NK-92 (cell line): ENCODE data around the gene TSTD2.

Source experiments
- DNase-seq: peaks from one replicate; lab custom pipeline; 2025; ENCODE audit not compliant: unreplicated experiment; lab: John Stamatoyannopoulos, UW

Gene TSTD2

GRCh38 chr9:97632985-97633858, at the start of gene TSTD2, which contains the start of gene NCBP1:
TSTD2 (minus strand) TSS chr9:97633368; CDS start chr9:97627562, 5,806 bp downstream.
NCBP1 (plus strand) TSS chr9:97633821; CDS start chr9:97633882, 61 bp downstream.
- DNase-seq, result peak; percentile 65

- no peak for DNase-seq
Measured at GRCh38 chr9:97682242-97682641, 49.1 kb upstream of the TSTD2 start.

- no peak for DNase-seq
Measured at GRCh38 chr9:97675655-97676054, 42.5 kb upstream of the TSTD2 start.

DNA sequence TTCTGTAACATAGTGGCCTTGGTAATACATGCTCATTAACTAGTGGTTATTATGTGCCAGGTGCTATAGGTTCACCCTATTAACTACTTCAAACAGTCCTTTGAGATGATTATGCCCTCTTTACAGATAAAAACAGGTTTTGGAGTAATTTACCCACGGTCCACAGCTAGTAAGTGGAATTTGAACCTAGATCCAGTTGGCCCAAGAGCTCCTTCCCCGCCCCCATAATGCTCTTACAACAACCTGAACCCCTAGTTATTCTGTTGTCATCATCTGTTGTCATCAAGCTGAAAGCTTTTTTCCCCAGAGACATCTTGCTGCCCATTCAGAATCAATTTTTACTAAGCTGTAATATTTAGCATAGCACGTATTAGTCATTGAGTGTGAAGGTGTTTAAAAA, 40.8 kb upstream of the TSTD2 start:
- no peak for DNase-seq

- no peak for DNase-seq
Measured at GRCh38 chr9:97672403-97672802, 39.2 kb upstream of the TSTD2 start.

GRCh38 chr9:97670586-97670985, 37.4 kb upstream of the TSTD2 start:
- DNase-seq, result no peak

DNA sequence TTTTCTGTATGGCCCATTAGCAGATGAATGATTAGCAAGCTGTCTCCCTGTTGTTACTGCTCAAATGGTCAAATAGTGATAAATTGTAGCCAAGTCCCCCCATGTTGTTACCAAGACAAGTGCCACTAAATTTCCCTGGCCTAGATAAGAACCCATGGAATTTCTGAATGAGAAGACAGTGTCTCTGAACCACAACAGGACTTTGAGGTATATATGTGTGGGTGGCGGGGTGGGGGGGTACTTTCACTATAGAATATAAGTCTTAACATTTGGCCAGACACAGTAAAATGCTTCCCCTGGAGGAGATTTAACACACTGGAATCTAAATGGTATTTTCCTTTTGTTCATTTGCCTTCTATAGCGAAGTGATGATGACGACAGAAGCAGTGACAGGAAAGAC, 35.3 kb upstream of the TSTD2 start:
- DNase-seq, result no peak

DNA sequence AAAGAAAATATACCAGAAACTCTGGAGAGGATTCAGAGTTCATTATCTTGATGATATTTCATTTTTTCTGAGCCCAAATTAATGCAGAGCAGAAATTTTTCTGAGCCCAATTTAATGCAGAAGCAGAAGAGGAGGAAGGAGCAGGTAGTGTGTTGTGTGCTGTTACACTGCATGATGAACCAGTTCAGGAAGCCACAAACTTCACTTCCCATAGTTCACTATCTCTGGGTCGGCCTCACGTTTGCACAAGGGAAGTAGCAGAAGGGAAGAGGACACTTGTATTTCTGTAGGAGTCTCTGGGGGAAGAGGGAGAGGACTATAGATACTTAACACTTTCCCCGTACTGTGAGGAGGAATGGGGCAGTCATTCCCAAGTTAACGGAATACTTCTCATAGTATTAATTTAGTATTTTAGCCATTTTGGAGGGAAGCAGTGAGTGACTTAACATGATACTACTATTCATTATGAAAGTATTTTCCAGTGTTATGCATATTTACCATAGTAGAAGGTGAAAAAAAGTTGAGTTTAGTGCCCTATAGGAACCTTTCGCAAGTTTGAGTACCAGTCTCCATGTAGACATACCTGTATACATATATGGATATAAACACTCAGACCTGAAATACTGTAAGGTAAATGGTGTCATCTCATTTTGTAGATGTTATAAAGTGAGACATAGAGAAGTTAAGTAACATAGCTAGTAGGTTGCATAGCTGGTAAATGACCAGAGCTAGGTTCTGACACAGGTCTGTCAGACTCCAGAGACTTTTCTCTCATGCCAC, 33.9 kb upstream of the TSTD2 start:
- DNase-seq, result no peak

GRCh38 chr9:97665742-97666141, 32.6 kb upstream of the TSTD2 start:
- no peak for DNase-seq

GRCh38 chr9:97660847-97661246, 27.7 kb upstream of the TSTD2 start:
- DNase-seq, result no peak

DNA sequence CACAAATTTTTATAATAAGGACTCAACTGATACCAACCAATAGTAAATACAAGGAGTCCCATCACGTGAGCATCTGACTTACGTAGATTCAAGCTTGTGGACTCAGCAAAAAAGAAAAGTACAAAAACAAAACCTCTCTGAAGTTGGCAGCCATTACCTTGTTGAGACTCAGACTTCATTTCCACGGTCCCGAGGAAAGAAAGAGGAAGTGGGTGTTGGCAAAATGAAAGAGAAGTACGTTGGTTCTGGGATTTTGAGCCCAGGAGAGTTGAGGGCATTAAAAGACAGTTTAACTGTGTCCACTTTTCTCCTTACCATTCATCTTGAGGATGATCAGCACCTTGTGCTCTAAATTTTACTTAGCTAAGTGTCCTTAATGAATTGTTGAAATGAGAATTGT, 27.2 kb upstream of the TSTD2 start:
- DNase-seq, result no peak

DNA sequence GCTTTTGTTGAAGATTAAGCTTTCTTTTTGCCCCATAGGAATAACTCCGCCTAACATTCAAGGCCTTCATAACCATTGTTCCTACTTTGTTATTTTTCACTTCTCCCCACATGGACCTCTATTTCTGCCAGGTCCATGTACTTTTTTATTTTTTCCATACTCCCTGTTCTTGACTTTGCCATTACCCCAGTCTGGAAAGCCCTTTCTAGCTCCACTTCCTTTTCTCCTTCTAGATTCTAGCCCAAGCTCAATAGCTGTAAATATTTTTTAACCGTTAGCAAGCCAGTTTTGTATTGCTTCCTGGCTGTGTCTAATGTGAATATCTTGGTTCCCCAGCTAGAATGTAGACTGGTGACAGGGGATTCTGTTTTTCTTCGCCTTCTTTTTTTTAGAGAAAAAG, 26.6 kb upstream of the TSTD2 start:
- no peak for DNase-seq

DNA sequence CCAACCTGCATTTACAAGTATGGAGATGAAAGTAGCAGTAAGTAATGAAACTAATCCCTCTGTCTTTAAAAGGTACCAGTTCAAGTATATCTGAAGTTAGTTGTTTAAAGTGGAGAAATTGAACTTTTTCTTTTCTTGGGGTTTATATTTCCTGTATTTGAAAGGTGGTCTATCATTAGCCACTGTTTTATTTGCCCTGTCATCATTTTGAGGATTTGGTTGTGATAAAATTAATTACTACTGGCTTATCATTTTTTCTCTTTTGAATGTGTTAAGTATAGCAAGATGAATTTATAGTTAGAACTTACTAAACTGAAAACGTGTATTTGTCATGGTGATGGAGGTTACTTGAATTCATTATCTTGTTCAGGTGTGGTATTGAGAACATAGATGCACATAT, 25.5 kb upstream of the TSTD2 start:
- DNase-seq, result no peak

DNA sequence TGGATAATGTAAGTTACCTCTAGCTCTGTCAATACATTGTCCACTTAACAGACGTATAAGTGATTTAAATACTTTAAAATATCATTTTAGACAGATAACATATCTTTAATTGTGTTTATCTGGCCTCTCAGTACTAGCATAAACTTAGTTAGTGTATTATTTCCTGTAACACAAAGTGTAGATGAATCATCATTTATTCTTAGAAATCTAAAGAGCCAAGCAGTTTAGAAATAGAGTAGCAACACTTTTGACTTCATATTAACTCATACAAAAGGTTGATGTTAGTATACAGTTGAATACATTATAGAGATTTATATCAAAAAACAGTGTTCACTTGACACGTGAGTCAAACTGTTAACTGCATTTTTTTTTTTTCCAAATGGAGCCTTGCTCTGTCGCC, 18.5 kb upstream of the TSTD2 start:
- DNase-seq, result no peak

GRCh38 chr9:97647996-97648395, 14.8 kb upstream of the TSTD2 start:
- DNase-seq, result no peak

- DNase-seq, result no peak
Measured at GRCh38 chr9:97645720-97646119, 12.6 kb upstream of the TSTD2 start.

GRCh38 chr9:97640325-97640724, 7.2 kb upstream of the TSTD2 start:
- no peak for DNase-seq

- DNase-seq, result no peak
Measured at GRCh38 chr9:97638666-97639065, 5.5 kb upstream of the TSTD2 start.

- DNase-seq, result no peak
Measured at GRCh38 chr9:97636903-97637302, 3.7 kb upstream of the TSTD2 start.

DNA sequence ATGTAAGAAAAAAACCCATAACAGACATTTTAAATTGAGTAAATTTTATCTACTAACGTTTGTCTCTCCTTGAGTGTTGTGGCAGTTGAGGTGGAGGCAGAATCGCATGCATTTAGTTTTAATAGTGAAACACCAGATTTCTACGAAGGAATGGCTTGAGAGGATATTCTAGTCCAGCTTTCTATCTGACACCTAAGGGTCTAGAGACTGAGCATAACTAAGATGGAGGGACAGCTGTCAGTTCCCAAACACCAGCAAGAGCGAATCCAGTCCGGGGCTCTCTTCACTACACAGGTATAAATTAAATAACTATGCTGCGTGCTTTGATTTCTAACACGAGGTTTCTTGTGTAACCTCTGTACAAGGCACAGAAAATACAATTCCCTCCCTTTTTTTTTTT, 1.9 kb upstream of the TSTD2 start:
- no peak for DNase-seq

DNA sequence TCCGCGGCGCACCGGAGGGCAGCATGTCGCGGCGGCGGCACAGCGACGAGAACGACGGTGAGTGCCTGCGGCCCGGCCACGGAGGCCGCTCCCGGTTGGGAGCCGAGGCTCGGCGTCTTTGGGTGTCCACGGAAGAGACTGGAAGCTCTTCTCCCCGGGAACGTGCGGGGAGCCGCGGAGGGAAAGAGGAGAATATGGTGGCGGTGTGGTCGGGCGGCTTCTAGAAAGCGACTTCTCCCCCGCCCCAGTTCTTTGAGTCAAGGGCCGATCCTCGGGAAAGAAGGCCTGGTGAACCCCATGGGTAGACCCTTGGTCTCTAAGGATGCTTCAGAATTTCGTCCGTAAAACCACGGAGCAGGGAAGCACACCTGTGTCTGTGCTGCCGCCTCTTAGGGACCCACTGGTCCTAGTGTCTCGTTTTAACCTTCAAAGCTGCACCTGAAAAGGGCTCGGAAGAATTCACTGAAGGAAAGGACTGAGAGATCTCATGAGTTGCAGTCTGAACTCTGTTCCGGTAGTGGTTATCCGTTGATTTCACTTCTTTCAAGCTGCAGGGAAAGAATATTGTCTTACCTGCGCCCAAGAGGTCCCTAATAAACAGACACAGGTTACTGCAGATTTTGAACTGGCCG, 807 bp upstream of the TSTD2 start:
- no peak for DNase-seq
